CD4-positive, alpha-beta T cell treated with Interferon gamma for 1 hour (primary cell): ENCODE results near the gene DEXI.
"Not testable (repeated sequence)": the region's sequence is repeated elsewhere in the genome, so short reads cannot be mapped to it uniquely, and the experiment has no call there.

ENCODE experiments used
- DNase-seq: peaks from one replicate; pipeline ENCODE4 v3.0.0-alpha.2; 2020

DEXI gene

DNA sequence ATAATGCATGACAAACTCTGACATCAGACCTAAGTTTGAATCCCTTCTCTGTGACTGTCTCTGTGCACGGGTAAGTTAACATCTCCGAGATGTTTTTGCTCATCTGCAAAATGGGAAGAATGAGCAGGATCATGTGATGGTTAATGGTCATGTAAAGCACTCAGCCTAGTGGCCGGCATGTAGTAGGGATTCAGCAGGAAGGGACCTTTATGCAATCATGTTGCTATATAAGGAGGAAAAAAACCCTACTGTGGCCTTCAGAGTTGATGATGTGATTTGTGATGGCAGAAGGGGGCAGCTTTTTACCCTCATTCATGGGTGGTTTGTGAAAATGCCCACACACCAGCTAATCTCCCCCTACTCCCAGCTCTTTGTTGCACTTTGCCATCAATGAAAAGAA is 26.2 kb upstream of the DEXI start:
- DNase-seq, result no peak

GRCh38 chr16:10967986-10968385 is 25.7 kb upstream of the DEXI start:
- no peak for DNase-seq

DNA sequence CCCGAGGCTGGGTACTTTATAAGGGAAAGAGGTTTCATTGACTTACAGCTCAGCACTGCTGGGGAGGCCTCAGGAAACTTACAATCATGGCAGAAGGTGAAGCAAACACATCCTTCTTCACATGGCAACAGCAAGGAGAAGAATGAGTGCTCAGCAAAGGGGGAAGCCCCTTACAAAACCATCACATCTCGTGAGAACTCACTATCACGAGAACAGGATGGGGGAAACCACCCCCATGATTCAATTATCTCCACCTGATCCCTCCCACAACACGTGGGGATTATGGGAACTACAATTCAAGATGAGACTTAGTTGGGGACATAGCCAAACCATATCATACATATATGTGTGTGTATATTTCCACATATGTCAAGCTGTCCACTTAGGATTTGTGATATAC is 24.3 kb upstream of the DEXI start:
- DNase-seq, result not testable (repeated sequence)

- no peak for DNase-seq
Measured at GRCh38 chr16:10966129-10966528, 23.9 kb upstream of the DEXI start.

- peak; percentile 27 for DNase-seq
Measured at GRCh38 chr16:10965440-10966061, 23.3 kb upstream of the DEXI start.

- peak; percentile 49 for DNase-seq
Measured at GRCh38 chr16:10964891-10965326, 22.6 kb upstream of the DEXI start.

- peak; percentile 73 for DNase-seq
Measured at GRCh38 chr16:10964039-10964890, 22.0 kb upstream of the DEXI start.

DNA sequence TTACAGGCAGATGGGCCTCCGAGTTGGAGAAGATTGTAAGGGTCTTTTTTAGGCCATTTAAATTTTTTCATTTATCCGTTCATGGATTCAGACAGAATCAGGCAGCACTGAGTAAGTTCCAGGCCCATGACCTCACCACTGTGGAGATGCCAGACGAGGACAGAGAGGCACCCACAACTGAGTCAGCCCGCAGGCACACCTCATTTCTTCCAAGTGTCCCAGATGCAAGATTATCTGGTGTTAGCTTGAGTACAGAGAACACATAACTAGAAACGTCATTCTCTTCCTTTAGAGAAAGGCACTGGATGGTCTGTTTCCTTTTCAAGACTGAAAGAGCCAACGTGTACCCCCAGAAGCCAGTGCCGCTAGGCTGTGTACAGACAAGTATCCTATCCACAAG is 19.0 kb upstream of the DEXI start:
- no peak for DNase-seq

- DNase-seq, result no peak
Measured at GRCh38 chr16:10959161-10959560, 16.9 kb upstream of the DEXI start.

GRCh38 chr16:10957771-10958482 is 15.7 kb upstream of the DEXI start:
- no peak for DNase-seq

GRCh38 chr16:10954903-10955302 is 12.6 kb upstream of the DEXI start:
- no peak for DNase-seq

DNA sequence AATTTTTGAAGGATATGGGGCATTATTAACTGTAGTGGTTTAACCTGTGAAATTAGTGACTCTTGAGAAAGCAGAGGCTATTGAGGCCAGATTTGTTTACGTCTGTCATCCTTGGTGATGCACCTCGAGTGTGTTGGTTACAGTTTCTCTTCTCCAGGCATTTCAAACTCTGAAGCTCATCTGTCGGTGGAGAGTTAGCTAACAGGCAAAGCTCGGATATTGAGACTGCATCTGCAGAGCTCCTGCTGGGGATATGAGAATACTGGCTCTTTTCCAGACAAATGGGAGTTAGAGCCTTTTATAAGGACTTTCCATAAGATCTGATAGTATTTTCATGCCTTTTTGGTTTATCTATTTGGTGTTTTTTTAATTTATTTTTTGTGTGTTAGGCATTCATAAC is 8.8 kb upstream of the DEXI start:
- DNase-seq, result no peak

GRCh38 chr16:10950393-10950792 is 8.1 kb upstream of the DEXI start:
- no peak for DNase-seq

- peak; percentile 77 for DNase-seq
Measured at GRCh38 chr16:10949424-10949970, 7.2 kb upstream of the DEXI start.

GRCh38 chr16:10947211-10947787 is 5.0 kb upstream of the DEXI start:
- no peak for DNase-seq

DNA sequence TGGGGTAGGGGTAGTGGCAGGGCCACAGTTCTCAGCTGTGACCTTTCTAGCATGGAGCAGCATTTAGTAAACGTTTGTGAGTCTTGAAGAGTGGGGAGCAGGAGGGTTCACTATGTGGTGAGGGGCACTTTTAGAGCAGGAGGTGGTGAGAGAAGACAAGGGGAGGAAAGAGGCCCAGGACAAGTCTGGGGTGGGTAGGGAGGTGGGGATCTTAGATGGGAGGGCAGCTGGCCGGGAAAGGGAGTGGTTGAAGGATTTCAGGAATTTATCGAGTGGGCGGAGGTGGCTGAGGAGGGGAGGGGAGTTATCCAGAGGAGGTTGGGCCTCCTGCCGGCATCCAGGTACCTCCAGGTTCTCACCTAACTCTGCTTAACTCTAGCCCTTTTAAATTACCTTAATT is 4.0 kb upstream of the DEXI start:
- no peak for DNase-seq

GRCh38 chr16:10945065-10945787 is 3.0 kb upstream of the DEXI start:
- no peak for DNase-seq

- peak; percentile 95 for DNase-seq
Measured at GRCh38 chr16:10944249-10945064, 2.2 kb upstream of the DEXI start, which contains the start of gene CLEC16A. Gene CLEC16A (plus strand): TSS chr16:10944564. CDS start chr16:10944718, 154 bp downstream.

DNA sequence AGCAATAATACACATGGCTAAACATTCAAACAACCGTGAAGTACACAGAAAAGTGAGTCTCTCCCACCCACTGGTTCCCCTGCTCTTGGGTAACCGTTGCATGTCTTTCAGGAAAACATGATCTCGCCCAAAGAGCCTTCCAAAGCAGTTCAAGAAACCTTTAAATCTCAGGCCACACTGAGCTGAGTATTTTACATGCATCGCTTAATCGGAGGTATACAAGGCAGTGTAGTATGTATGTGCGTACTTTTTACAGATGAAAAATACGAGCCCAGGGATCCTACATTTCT is 741 bp upstream of the DEXI start:
- no peak for DNase-seq

DNA sequence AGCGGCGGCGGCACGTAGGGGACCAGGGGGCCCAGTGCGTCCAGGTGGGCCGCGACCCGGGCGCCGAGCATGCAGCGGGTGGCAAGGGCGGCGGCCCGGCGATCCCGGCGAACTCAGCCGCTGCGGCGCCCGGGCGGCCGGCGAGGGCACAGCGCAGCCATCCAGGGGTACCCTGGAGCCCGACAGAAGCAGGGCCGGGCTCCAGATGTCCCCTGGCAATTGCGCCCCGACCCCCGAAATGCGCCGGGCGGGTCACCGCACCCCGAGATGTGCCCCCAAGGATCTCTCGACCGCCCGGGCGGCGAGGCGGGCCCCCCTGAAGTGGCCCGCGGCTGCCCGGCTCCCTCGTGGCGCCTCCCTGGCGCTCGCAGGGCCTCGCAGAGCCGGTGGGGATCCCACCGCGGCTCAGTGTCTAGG is 325 bp downstream of the DEXI start:
- DNase-seq, result not testable (repeated sequence)

DNA sequence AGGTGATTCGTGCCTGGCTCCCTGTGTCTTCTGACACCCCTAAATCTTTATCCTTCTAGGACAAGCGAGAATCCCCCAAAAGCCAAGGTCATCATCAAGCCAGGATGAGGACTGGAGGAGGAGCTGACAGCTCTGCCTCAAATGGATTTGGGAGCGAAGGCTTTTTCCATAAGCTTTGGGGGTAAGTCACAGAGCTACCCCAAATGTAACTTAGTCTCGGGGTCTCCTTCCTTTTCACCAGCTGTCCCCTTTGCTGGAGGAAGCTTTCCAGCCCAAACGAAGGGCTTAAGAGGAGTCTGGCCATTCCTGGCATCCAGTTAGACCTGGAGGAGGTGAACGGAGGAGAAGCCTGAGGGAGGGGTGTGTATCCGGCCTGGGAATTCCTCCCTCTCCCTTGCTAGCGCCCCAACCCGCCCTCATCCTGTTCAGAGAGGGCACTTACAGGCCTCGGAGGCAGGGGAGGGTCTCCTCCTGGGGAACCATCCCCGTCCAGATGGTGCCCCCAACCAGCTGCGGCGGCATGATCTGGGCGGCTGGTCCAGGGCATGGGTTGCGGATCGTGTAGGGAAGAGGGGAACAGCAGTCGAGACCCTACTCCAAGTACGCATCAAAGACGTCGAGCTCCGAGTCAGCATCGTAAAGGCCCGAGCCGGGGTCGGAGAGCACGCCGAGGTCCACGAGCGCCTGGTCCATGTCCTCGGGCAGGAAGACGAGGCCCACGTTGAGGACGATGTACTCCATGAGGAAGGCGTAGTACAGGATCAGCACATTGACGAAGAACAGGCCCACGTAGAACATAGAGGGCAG is 938 bp downstream of the DEXI start:
- no peak for DNase-seq
